HepG2 (cell line): ENCODE data around the gene KNG1. TPM values are rescaled to one million over a fixed set of nuclear protein-coding genes. Genes with fewer than 3 reads are reported as not detected.

Experiments
- AGO2 ChIP-seq: fragments of 200-400 bp; formaldehyde crosslinking; optimal IDR thresholded peaks from 2 replicates; pipeline ENCODE3; 2017; ENCODE audit warnings: mild to moderate bottlenecking, low read depth, low read length, moderate library complexity
- CENPT ChIP-seq: sonication (generic); formaldehyde crosslinking; IDR thresholded peaks from 2 replicates; pipeline ENCODE4 v1.8.0; 2022; ENCODE audit warnings: low read depth, mild to moderate bottlenecking, moderate library complexity, missing genetic modification reagents
- CENPX ChIP-seq: sonication (generic); formaldehyde crosslinking; IDR thresholded peaks from 2 replicates; pipeline ENCODE4 v1.9.0; 2021; ENCODE audit warnings: mild to moderate bottlenecking, missing genetic modification reagents, moderate library complexity
- EED ChIP-seq: sonication (generic); formaldehyde crosslinking; IDR thresholded peaks from 2 replicates; pipeline ENCODE4 v1.5.0; 2020; ENCODE audit warnings: mild to moderate bottlenecking, missing genetic modification reagents
- HHEX ChIP-seq: IDR thresholded peaks from 2 replicates; pipeline ENCODE4 v1.6.1; 2016; ENCODE audit warnings: control low read depth
- HMG20B ChIP-seq: conservative IDR thresholded peaks from 2 replicates; pipeline ENCODE4 v1.6.1; 2016; ENCODE audit warnings: missing genetic modification reagents, missing compliant biosample characterization
- MAFF ChIP-seq: IDR thresholded peaks from 2 replicates; pipeline ENCODE4 v1.6.1; 2011; ENCODE audit warnings: low read depth, low read length, improper control_type of control experiment
- NFKB2 ChIP-seq: sonication (generic); formaldehyde crosslinking; IDR thresholded peaks from 2 replicates; pipeline ENCODE4 v1.4.0; 2020; ENCODE audit warnings: missing genetic modification reagents, borderline replicate concordance
- PHF5A ChIP-seq: IDR thresholded peaks from one replicate; pipeline ENCODE4 v1.6.1; 2018; ENCODE audit warnings: low read depth, missing genetic modification reagents; ENCODE audit not compliant: unreplicated experiment
- RBFOX2 ChIP-seq: fragments of 200-400 bp; formaldehyde crosslinking; IDR thresholded peaks from 2 replicates; pipeline ENCODE4 v1.6.1; 2017; ENCODE audit warnings: low read depth, mild to moderate bottlenecking, low read length
- RELA ChIP-seq: sonication (generic); formaldehyde crosslinking; IDR thresholded peaks from 2 replicates; pipeline ENCODE4 v1.4.0; 2020; ENCODE audit warnings: missing genetic modification reagents
- TCF7 ChIP-seq: sonication (generic); IDR thresholded peaks from 2 replicates; pipeline ENCODE4 v1.6.1; 2016; ENCODE audit warnings: antibody characterized with exemption, low read depth
- ZFP1 ChIP-seq: IDR thresholded peaks from 2 replicates; pipeline ENCODE4 v1.6.1; 2016
- ZNF333 ChIP-seq: sonication (generic); formaldehyde crosslinking; IDR thresholded peaks from 2 replicates; pipeline ENCODE4 v1.4.0; 2020; ENCODE audit warnings: mild to moderate bottlenecking, missing genetic modification reagents, borderline replicate concordance
- ZNF550 ChIP-seq: sonication (generic); formaldehyde crosslinking; IDR thresholded peaks from 2 replicates; pipeline ENCODE4 v1.4.0; 2020; ENCODE audit warnings: mild to moderate bottlenecking, missing genetic modification reagents, borderline replicate concordance
- ZNF589 ChIP-seq: sonication (generic); formaldehyde crosslinking; conservative IDR thresholded peaks from 2 replicates; pipeline ENCODE4 v1.8.0; 2022; ENCODE audit warnings: mild to moderate bottlenecking, moderate library complexity, missing genetic modification reagents
- ZNF670 ChIP-seq: sonication (generic); formaldehyde crosslinking; IDR thresholded peaks from 2 replicates; pipeline ENCODE4 v1.8.0; 2022; ENCODE audit warnings: mild to moderate bottlenecking, missing genetic modification reagents, borderline replicate concordance
- ZNF766 ChIP-seq: sonication (generic); formaldehyde crosslinking; IDR thresholded peaks from 2 replicates; pipeline ENCODE4 v1.5.0; 2020; ENCODE audit warnings: missing genetic modification reagents, borderline replicate concordance
- polyA plus RNA-seq, 8 experiments: library from polyadenylated mRNA; depleted of rRNA in 3 of 8; stranded (reverse) in 7 of 8; unstranded in 1 of 8; fragments of >200 nt; fragmentation: Illumina TruSeq in 4 of 8; extraction: Trizol in 4 of 8; gene quantifications; 2 replicates each; pipeline versions ENCODE4 v1.2.1 to v1.2.3, GENCODE V29; 2011 to 2016; ENCODE audit warnings: low read depth in 4 of 8, missing spikeins in 1 of 8, mixed read lengths in 1 of 8; ENCODE audit not compliant: insufficient read depth in 1 of 8
- total RNA-seq, 5 experiments: library from RNA; depleted of rRNA; stranded (reverse); fragments of >200 nt; fragmentation: Illumina TruSeq; extraction: Trizol; gene quantifications; 2 replicates each; pipeline ENCODE4 v1.2.3, GENCODE V29; 2016; ENCODE audit warnings: low read depth in 1 of 5
- TF ChIP-seq, protein P1 (sequence below): sonication (generic); formaldehyde crosslinking; IDR thresholded peaks from 2 replicates; pipeline ENCODE4 v1.5.0; 2020; ENCODE audit warnings: mild to moderate bottlenecking, missing genetic modification reagents
- TF ChIP-seq, protein P2 (sequence below): sonication (generic); formaldehyde crosslinking; IDR thresholded peaks from 2 replicates; pipeline ENCODE4 v1.4.0; 2020; ENCODE audit warnings: missing genetic modification reagents
- TF ChIP-seq, protein P3 (sequence below): sonication (generic); formaldehyde crosslinking; IDR thresholded peaks from 2 replicates; pipeline ENCODE4 v1.4.0; 2020; ENCODE audit warnings: missing genetic modification reagents; ENCODE audit errors: not compliant biosample characterization
- TF ChIP-seq, protein P4 (sequence below): sonication (generic); formaldehyde crosslinking; IDR thresholded peaks from 2 replicates; pipeline ENCODE4 v1.4.0; 2020; ENCODE audit warnings: missing genetic modification reagents

KNG1 gene
- total and polyA plus RNA-seq, 2 of the 13 experiments (the other 11 are each of a cell fraction or from before 2014, with no cell fraction given), result 6.5 to 7.0 TPM

DNA sequence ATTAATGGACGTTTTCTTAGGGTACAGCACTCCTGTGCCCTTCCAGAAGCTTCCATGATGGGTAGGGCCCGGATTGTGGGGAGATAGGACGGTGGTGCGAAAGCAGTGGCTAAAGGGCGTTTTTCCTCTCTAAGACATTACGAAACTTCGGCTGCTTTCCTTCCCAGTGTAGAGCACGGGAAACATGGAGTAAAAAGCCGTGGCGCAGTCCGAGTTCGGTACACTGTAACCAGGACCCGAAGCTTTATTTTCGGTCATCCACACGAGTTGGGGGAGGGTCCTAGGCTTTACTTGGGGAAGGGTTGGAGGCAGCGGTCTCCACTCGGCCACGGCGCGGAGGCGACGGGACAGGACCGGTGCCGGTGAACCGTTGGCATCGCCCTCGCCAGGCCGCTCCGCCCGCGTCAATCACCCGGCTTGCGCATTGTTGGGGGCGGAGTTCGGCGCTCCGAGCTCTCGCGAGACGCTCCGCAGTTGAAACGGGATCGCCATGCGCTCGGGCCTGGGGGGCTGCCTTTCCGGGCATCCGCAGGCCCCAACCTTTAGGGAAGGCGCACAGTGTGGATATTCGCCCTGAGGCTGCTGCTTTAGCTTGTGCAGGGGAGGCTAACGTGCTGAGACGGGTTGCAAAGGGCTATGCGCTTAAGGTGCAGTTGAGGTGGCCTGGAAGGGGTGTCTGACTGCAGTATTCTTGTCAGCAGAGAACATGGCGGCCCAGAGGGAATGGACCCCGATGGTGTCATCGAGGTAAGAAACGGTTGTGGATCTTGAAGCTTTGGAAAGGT, 66.8 kb downstream of the KNG1 start (continued):
- TF ChIP-seq NFKB2 (no peak; the same call in 1 of the 2 replicates), ZNF589 (CRISPR knock-in tag) (no peak), AGO2 (peak; percentile 100), PHF5A (CRISPR knock-in tag) (no peak), HHEX (CRISPR knock-in tag) (no peak), HMG20B (CRISPR knock-in tag) (no peak), RELA (CRISPR knock-in tag) (no peak), CENPT (CRISPR knock-in tag) (no peak), ZNF550 (CRISPR knock-in tag) (no peak), ZNF670 (CRISPR knock-in tag) (no peak), CENPX (CRISPR knock-in tag) (no peak), TCF7 (no peak), RBFOX2 (peak; percentile 99), ZNF333 (CRISPR knock-in tag) (no peak), MAFF (no peak), ZFP1 (CRISPR knock-in tag) (peak; percentile 13; the same call in 1 of the 2 replicates), ZNF766 (CRISPR knock-in tag) (no peak), EED (peak; percentile 78; the same call in 1 of the 2 replicates)
- TF ChIP-seq, protein P1, sequence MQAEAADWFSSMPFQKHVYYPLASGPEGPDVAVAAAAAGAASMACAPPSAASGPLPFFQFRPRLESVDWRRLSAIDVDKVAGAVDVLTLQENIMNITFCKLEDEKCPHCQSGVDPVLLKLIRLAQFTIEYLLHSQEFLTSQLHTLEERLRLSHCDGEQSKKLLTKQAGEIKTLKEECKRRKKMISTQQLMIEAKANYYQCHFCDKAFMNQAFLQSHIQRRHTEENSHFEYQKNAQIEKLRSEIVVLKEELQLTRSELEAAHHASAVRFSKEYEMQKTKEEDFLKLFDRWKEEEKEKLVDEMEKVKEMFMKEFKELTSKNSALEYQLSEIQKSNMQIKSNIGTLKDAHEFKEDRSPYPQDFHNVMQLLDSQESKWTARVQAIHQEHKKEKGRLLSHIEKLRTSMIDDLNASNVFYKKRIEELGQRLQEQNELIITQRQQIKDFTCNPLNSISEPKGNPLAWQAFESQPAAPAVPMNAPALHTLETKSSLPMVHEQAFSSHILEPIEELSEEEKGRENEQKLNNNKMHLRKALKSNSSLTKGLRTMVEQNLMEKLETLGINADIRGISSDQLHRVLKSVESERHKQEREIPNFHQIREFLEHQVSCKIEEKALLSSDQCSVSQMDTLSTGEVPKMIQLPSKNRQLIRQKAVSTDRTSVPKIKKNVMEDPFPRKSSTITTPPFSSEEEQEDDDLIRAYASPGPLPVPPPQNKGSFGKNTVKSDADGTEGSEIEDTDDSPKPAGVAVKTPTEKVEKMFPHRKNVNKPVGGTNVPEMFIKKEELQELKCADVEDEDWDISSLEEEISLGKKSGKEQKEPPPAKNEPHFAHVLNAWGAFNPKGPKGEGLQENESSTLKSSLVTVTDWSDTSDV (CRISPR knock-in tag), result no peak
- TF ChIP-seq, protein P2, sequence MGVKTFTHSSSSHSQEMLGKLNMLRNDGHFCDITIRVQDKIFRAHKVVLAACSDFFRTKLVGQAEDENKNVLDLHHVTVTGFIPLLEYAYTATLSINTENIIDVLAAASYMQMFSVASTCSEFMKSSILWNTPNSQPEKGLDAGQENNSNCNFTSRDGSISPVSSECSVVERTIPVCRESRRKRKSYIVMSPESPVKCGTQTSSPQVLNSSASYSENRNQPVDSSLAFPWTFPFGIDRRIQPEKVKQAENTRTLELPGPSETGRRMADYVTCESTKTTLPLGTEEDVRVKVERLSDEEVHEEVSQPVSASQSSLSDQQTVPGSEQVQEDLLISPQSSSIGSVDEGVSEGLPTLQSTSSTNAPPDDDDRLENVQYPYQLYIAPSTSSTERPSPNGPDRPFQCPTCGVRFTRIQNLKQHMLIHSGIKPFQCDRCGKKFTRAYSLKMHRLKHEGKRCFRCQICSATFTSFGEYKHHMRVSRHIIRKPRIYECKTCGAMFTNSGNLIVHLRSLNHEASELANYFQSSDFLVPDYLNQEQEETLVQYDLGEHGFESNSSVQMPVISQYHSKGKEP, result no peak
- TF ChIP-seq, protein P3, sequence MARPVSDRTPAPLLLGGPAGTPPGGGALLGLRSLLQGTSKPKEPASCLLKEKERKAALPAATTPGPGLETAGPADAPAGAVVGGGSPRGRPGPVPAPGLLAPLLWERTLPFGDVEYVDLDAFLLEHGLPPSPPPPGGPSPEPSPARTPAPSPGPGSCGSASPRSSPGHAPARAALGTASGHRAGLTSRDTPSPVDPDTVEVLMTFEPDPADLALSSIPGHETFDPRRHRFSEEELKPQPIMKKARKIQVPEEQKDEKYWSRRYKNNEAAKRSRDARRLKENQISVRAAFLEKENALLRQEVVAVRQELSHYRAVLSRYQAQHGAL, result no peak
- TF ChIP-seq, protein P4, sequence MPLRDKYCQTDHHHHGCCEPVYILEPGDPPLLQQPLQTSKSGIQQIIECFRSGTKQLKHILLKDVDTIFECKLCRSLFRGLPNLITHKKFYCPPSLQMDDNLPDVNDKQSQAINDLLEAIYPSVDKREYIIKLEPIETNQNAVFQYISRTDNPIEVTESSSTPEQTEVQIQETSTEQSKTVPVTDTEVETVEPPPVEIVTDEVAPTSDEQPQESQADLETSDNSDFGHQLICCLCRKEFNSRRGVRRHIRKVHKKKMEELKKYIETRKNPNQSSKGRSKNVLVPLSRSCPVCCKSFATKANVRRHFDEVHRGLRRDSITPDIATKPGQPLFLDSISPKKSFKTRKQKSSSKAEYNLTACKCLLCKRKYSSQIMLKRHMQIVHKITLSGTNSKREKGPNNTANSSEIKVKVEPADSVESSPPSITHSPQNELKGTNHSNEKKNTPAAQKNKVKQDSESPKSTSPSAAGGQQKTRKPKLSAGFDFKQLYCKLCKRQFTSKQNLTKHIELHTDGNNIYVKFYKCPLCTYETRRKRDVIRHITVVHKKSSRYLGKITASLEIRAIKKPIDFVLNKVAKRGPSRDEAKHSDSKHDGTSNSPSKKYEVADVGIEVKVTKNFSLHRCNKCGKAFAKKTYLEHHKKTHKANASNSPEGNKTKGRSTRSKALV (CRISPR knock-in tag), result no peak
